HCT116 (cell line): ENCODE results near the gene VMP1. TPM values are rescaled to one million over a fixed set of nuclear protein-coding genes. Genes with fewer than 3 reads are reported as not detected.

Source experiments
- ATAC-seq: fragments of 200-7000 bp; cut with Tn5 transposase; 2 replicates; pipeline ENCODE4 v1.9.1; 2020; ENCODE audit warnings: mild to moderate bottlenecking, moderate library complexity
- BruUV-seq: library from RNA; stranded (reverse); fragments of 400-500 nt; replicated peaks from 2 replicates; lab custom pipeline; 2021; lab: Mats Ljungman, UMichigan
- CTCF ChIA-PET: fragments of 300-600 bp; sonication (Branson Sonifier 250); formaldehyde crosslinking; loops from one replicate; lab custom pipeline; 2021; ENCODE audit warnings: antibody characterized with exemption; lab: Charles Lee
- POLR2A ChIA-PET: fragments of 300-600, 350-600 bp; sonication (Branson Sonifier 250); formaldehyde crosslinking; loops from one replicate; lab custom pipeline; 2021; ENCODE audit warnings: antibody characterized with exemption; lab: Charles Lee
- RAD21 ChIA-PET, 2 experiments: fragments of 300-600 bp; sonication (Branson Sonifier 250); formaldehyde crosslinking; loops; one replicate each; lab custom pipeline; 2023; ENCODE audit warnings: low total read pairs in 2 of 2; ENCODE audit not compliant: uncharacterized antibody in 2 of 2, unreplicated experiment in 2 of 2, low non-redundant PET in 1 of 2; lab: Charles Lee
- DNase-seq: peaks from one replicate; pipeline ENCODE4 v3.0.0-alpha.2; 2010; ENCODE audit warnings: low read depth, low spot score
- H2AFZ ChIP-seq: fragments of 200-600 bp; shearing (Covaris generic), sonication (generic); 2 replicates; pipeline ENCODE4 v1.6.1; 2017; ENCODE audit warnings: low read depth, mixed run types, mixed read lengths, antibody characterized with exemption, low read length; ENCODE audit not compliant: poor library complexity, severe bottlenecking
- H3K27ac ChIP-seq: 2 replicates; pipeline ENCODE4 v1.5.1; 2012; ENCODE audit warnings: low read depth, low read length
- H3K27me3 ChIP-seq: fragments of 200-600 bp; sonication (generic); 2 replicates; pipeline ENCODE4 v1.6.1; 2016; ENCODE audit warnings: mixed run types, low read length, mixed read lengths; ENCODE audit not compliant: insufficient read depth
- H3K36me3 ChIP-seq, 2 experiments: fragments of 200-500 bp in 1 of 2; fragments of 200-600 bp in 1 of 2; sonication (Bioruptor generic) in 1 of 2; sonication (generic) in 1 of 2; 2 replicates each; pipeline versions ENCODE4 v1.5.1 to v1.6.1; 2014 to 2016; ENCODE audit warnings: low read length in 2 of 2, inconsistent platforms in 1 of 2, mixed read lengths in 1 of 2, mixed run types in 1 of 2; ENCODE audit not compliant: insufficient read depth in 2 of 2, control insufficient read depth in 1 of 2
- H3K4me1 ChIP-seq, 2 experiments: fragments of 200-600 bp in 1 of 2; sonication (generic) in 1 of 2; 2 replicates each; pipeline versions ENCODE4 v1.5.1 to v1.6.1; 2012 to 2017; ENCODE audit warnings: low read length in 2 of 2, inconsistent platforms in 1 of 2, mild to moderate bottlenecking in 1 of 2, mixed read lengths in 1 of 2, mixed run types in 1 of 2, moderate library complexity in 1 of 2; ENCODE audit not compliant: insufficient read depth in 2 of 2, control insufficient read depth in 1 of 2
- H3K4me2 ChIP-seq: fragments of 200-600 bp; sonication (generic); 2 replicates; pipeline ENCODE4 v1.6.1; 2017; ENCODE audit warnings: mixed run types, low read length, mixed read lengths
- H3K4me3 ChIP-seq, 2 experiments: fragments of 200-600 bp in 1 of 2; sonication (generic) in 1 of 2; replicated peaks in 1 of 2; 2 replicates each; pipeline ENCODE4 v1.5.1; 2011 to 2016; ENCODE audit warnings: low read length in 2 of 2, control low read depth in 1 of 2, low read depth in 1 of 2, mild to moderate bottlenecking in 1 of 2, mixed read lengths in 1 of 2, mixed run types in 1 of 2
- H3K79me2 ChIP-seq: fragments of 200-600 bp; sonication (generic); 2 replicates; pipeline ENCODE4 v1.6.1; 2017; ENCODE audit warnings: mild to moderate bottlenecking, mixed run types, low read length, moderate library complexity, mixed read lengths; ENCODE audit not compliant: insufficient read depth
- H3K9ac ChIP-seq: fragments of 200-600 bp; sonication (generic); 2 replicates; pipeline ENCODE4 v1.6.1; 2016; ENCODE audit warnings: low read length, mixed read lengths
- H3K9me2 ChIP-seq: fragments of 200-600 bp; sonication (generic), shearing (Covaris generic); 2 replicates; pipeline ENCODE4 v1.6.1; 2017; ENCODE audit warnings: mixed run types, mild to moderate bottlenecking, moderate library complexity; ENCODE audit not compliant: insufficient read depth
- H3K9me3 ChIP-seq, 2 experiments: fragments of 200-500 bp in 1 of 2; fragments of 200-600 bp in 1 of 2; sonication (Bioruptor generic) in 1 of 2; sonication (generic) in 1 of 2; 2 replicates each; pipeline ENCODE4 v1.6.1; 2014 to 2017; ENCODE audit warnings: low read length in 2 of 2, mixed read lengths in 2 of 2, inconsistent platforms in 1 of 2, low read depth in 1 of 2, mild to moderate bottlenecking in 1 of 2, mixed run types in 1 of 2, moderate library complexity in 1 of 2; ENCODE audit not compliant: control insufficient read depth in 1 of 2, insufficient read depth in 1 of 2
- H4K20me1 ChIP-seq: fragments of 200-600 bp; sonication (generic), shearing (Covaris generic); 2 replicates; pipeline ENCODE4 v1.6.1; 2017; ENCODE audit warnings: mixed run types, mild to moderate bottlenecking, moderate library complexity; ENCODE audit not compliant: insufficient read depth
- POLR2AphosphoS5 ChIP-seq: IDR thresholded peaks from 2 replicates; pipeline ENCODE4 v1.6.1; 2011; ENCODE audit warnings: mild to moderate bottlenecking, low read depth, low read length, moderate library complexity
- REST ChIP-seq: IDR thresholded peaks from 2 replicates; pipeline ENCODE4 v1.6.1; 2012; ENCODE audit warnings: low read depth
- SIN3A ChIP-seq: IDR thresholded peaks from 2 replicates; pipeline ENCODE4 v1.6.1; 2012; ENCODE audit warnings: low read depth
- SP1 ChIP-seq: IDR thresholded peaks from 2 replicates; pipeline ENCODE4 v1.6.1; 2012; ENCODE audit warnings: low read depth
- TCF7L2 ChIP-seq: IDR thresholded peaks from 2 replicates; pipeline ENCODE4 v1.7.0; 2011; ENCODE audit warnings: borderline replicate concordance, inconsistent platforms; ENCODE audit not compliant: insufficient read depth, insufficient read length; ENCODE audit errors: extremely low read depth
- YY1 ChIP-seq: IDR thresholded peaks from 2 replicates; pipeline ENCODE4 v1.6.1; 2011; ENCODE audit warnings: low read length, low read depth, moderate library complexity, mild to moderate bottlenecking; ENCODE audit not compliant: insufficient replicate concordance; ENCODE audit errors: extremely low read depth
- ZFX ChIP-seq: fragments of 450-650 bp; IDR thresholded peaks from 2 replicates; pipeline ENCODE4 v1.6.1; 2017
- ZNF274 ChIP-seq: fragments of 200-500 bp; sonication (Bioruptor generic); IDR thresholded peaks from 2 replicates; pipeline ENCODE4 v1.6.1; 2014; ENCODE audit warnings: mild to moderate bottlenecking, low read depth, low read length, inconsistent platforms
- intact Hi-C: fragments of 100-400 bp; cut with micrococcal nuclease; formaldehyde crosslinking; loops from 2 replicates; pipeline ENCODE4 v1.10.0; 2022
- total RNA-seq: library from RNA; stranded (reverse); gene quantifications from one replicate; pipeline ENCODE4 v1.2.1, GENCODE V29; 2021; ENCODE audit not compliant: unreplicated experiment
- TF ChIP-seq, protein P1 (sequence below), 3 experiments: fragments of 200-600 bp in 1 of 3; sonication (generic) in 1 of 3; IDR thresholded peaks in 2 of 3; conservative IDR thresholded peaks in 1 of 3; 2 replicates each; pipeline ENCODE4 v1.5.1; 2012 to 2017; ENCODE audit warnings: low read depth in 2 of 3, low read length in 2 of 3, antibody characterized with exemption in 1 of 3, borderline replicate concordance in 1 of 3, control low read depth in 1 of 3, mild to moderate bottlenecking in 1 of 3, mixed read lengths in 1 of 3, mixed run types in 1 of 3, moderate library complexity in 1 of 3; ENCODE audit not compliant: insufficient read depth in 1 of 3
- TF ChIP-seq, protein P2 (sequence below): IDR thresholded peaks from 2 replicates; pipeline ENCODE4 v1.6.1; 2012

Gene VMP1
- total RNA-seq, 1 experiment from 2014 or later = 366 TPM

- intact Hi-C loops = no loop called here
- no peak overlapping the region for H3K9ac ChIP-seq
- no peak overlapping the region for H3K4me2 ChIP-seq
- H3K4me1 ChIP-seq = peaks cover 1 to 10% of the 10 kb centered on the region in 2 experiments; a peak in 3 of 4 replicates
- no peak overlapping the region for H2AFZ ChIP-seq
- DNase-seq = no peak
- no TSS peak for BruUV-seq
- no peak overlapping the region for H3K4me3 ChIP-seq
- no peaks in the 10 kb centered on the region; a peak in 1 of 4 replicates for H3K36me3 ChIP-seq
- ChIA-PET POLR2A (no interaction called here), RAD21 (no interaction called here), CTCF (no interaction called here)
- H3K79me2 ChIP-seq = peaks cover 99% of the 10 kb centered on the region
- TF ChIP-seq, protein P1, sequence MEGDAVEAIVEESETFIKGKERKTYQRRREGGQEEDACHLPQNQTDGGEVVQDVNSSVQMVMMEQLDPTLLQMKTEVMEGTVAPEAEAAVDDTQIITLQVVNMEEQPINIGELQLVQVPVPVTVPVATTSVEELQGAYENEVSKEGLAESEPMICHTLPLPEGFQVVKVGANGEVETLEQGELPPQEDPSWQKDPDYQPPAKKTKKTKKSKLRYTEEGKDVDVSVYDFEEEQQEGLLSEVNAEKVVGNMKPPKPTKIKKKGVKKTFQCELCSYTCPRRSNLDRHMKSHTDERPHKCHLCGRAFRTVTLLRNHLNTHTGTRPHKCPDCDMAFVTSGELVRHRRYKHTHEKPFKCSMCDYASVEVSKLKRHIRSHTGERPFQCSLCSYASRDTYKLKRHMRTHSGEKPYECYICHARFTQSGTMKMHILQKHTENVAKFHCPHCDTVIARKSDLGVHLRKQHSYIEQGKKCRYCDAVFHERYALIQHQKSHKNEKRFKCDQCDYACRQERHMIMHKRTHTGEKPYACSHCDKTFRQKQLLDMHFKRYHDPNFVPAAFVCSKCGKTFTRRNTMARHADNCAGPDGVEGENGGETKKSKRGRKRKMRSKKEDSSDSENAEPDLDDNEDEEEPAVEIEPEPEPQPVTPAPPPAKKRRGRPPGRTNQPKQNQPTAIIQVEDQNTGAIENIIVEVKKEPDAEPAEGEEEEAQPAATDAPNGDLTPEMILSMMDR (IDR thresholded peaks at IDR 0.05 in 2 of 3, conservative IDR thresholded peaks at IDR 0.05 in 1 of 3; ENCODE audit: borderline replicate concordance in 1 of 3, insufficient read depth in 1 of 3, low read depth in 2 of 3, low read length in 2 of 3) = no peak
- H3K27ac ChIP-seq = no peak overlapping the region
- no peaks in the 10 kb centered on the region for H3K9me3 ChIP-seq
- H3K9me2 ChIP-seq = no peaks in the 10 kb centered on the region
- ATAC-seq = no peak
- H3K27me3 ChIP-seq = no peaks in the 10 kb centered on the region
- H4K20me1 ChIP-seq = peaks cover 23% of the 10 kb centered on the region; the same call in 1 of the 2 replicates
Observed at GRCh38 chr17:59714255-59714654, 6.8 kb downstream of the VMP1 start.

DNA sequence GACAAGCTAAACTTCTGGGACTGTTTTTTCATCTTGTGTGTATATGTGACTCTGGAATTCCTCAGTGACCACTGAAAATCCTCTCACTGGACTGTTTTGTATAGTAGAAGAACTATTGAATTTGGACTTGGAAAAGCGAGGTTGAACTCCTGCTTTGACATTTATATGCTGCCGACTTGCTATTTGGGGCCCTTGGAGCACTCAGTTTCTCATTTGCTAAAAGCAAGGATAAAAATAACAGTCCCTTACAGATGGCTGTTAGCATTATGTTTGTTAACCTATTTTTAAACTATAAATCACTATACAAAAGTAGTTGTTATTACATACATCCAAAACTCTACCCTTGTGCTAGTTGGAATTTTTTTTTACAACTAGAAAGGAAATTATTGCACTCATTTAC, 9.0 kb downstream of the VMP1 start:
- H2AFZ ChIP-seq = no peak overlapping the region
- H3K4me2 ChIP-seq = no peak overlapping the region
- BruUV-seq = no TSS peak
- DNase-seq = no peak
- H3K9me2 ChIP-seq = no peaks in the 10 kb centered on the region
- peaks cover 0 to 9% of the 10 kb centered on the region in 2 experiments; a peak in 2 of 4 replicates for H3K4me1 ChIP-seq
- RAD21 ChIA-PET = no interaction called here
- POLR2A ChIA-PET = no interaction called here
- ATAC-seq = no peak
- H3K36me3 ChIP-seq = no peaks in the 10 kb centered on the region; a peak in 1 of 4 replicates
- H3K79me2 ChIP-seq = peaks cover 99% of the 10 kb centered on the region
- H3K27ac ChIP-seq = no peak overlapping the region
- intact Hi-C loops = no loop called here
- H3K9ac ChIP-seq = no peak overlapping the region
- TF ChIP-seq TCF7L2 = no peak
- no peak for TF ChIP-seq SIN3A
- TF ChIP-seq YY1 = no peak
- no peak for TF ChIP-seq ZFX
- no peak for TF ChIP-seq SP1
- TF ChIP-seq, protein P2, sequence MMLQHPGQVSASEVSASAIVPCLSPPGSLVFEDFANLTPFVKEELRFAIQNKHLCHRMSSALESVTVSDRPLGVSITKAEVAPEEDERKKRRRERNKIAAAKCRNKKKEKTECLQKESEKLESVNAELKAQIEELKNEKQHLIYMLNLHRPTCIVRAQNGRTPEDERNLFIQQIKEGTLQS = no peak
- no peak for TF ChIP-seq POLR2AphosphoS5
- TF ChIP-seq, protein P1 (IDR thresholded peaks at IDR 0.05 in 2 of 3, conservative IDR thresholded peaks at IDR 0.05 in 1 of 3; ENCODE audit: borderline replicate concordance in 1 of 3, insufficient read depth in 1 of 3, low read depth in 2 of 3, low read length in 2 of 3) = no peak
- no peak for TF ChIP-seq REST
- no peak for TF ChIP-seq ZNF274
- TF ChIP-seq, all 23 proteins: peak for 0
- no peaks in the 10 kb centered on the region for H3K27me3 ChIP-seq
- no peak overlapping the region for H3K4me3 ChIP-seq
- CTCF ChIA-PET = no interaction called here
- H3K9me3 ChIP-seq = no peaks in the 10 kb centered on the region
- peaks cover 20% of the 10 kb centered on the region; the same call in 1 of the 2 replicates for H4K20me1 ChIP-seq
